SU-DHL-6 (cell line): ENCODE measurements around the gene RPGRIP1.

ENCODE experiments used
- H2AFZ ChIP-seq: fragments of 200-600 bp; sonication (generic); 2 replicates; pipeline ENCODE4 v1.6.1; 2014; ENCODE audit warnings: low read depth, mild to moderate bottlenecking, moderate library complexity, mixed read lengths, antibody characterized with exemption, low read length; ENCODE audit not compliant: severe bottlenecking
- H3F3A ChIP-seq: fragments of 200-600 bp; shearing (Covaris generic); 2 replicates; pipeline ENCODE4 v1.6.0; 2016; ENCODE audit warnings: antibody characterized with exemption, mild to moderate bottlenecking; ENCODE audit not compliant: insufficient read depth
- H3K27ac ChIP-seq: fragments of 200-600 bp; sonication (generic); 2 replicates; pipeline ENCODE4 v1.5.1; 2016; ENCODE audit warnings: low read depth, mild to moderate bottlenecking, low read length, moderate library complexity, mixed read lengths
- H3K27me3 ChIP-seq: fragments of 200-600 bp; sonication (generic), shearing (Covaris generic); 2 replicates; pipeline ENCODE4 v1.6.0; 2014; ENCODE audit warnings: mild to moderate bottlenecking, low read length
- H3K36me3 ChIP-seq: fragments of 200-600 bp; sonication (generic); 2 replicates; pipeline ENCODE4 v1.6.1; 2014; ENCODE audit warnings: mild to moderate bottlenecking, low read length, mixed read lengths
- H3K4me2 ChIP-seq: fragments of 300-600, 200-600 bp; shearing (Covaris generic), sonication (generic); 2 replicates; pipeline ENCODE4 v1.6.0; 2014; ENCODE audit warnings: low read length, low read depth, mild to moderate bottlenecking; ENCODE audit not compliant: poor library complexity, severe bottlenecking
- H3K4me3 ChIP-seq: fragments of 200-600 bp; sonication (generic); 2 replicates; pipeline ENCODE4 v1.5.1; 2014; ENCODE audit warnings: antibody characterized with exemption, low read length, mild to moderate bottlenecking, mixed read lengths; ENCODE audit not compliant: insufficient read depth, poor library complexity, severe bottlenecking
- H3K79me2 ChIP-seq: fragments of 200-600 bp; sonication (generic); 2 replicates; pipeline ENCODE4 v1.6.1; 2014; ENCODE audit warnings: mild to moderate bottlenecking, low read length, moderate library complexity; ENCODE audit not compliant: insufficient read depth
- H3K9ac ChIP-seq: fragments of 200-600 bp; sonication (generic); 2 replicates; pipeline ENCODE4 v1.7.0; 2014; ENCODE audit warnings: mild to moderate bottlenecking, low read length
- H3K9me2 ChIP-seq: fragments of 200-600 bp; sonication (generic); replicated peaks from 2 replicates; pipeline ENCODE4 v1.6.1; 2014; ENCODE audit warnings: low read length; ENCODE audit not compliant: insufficient read depth
- H3K9me3 ChIP-seq: fragments of 200-600 bp; sonication (generic); 2 replicates; pipeline ENCODE4 v1.6.1; 2014; ENCODE audit warnings: low read length, mixed read lengths; ENCODE audit not compliant: insufficient read depth
- H4K20me1 ChIP-seq: fragments of 200-600 bp; sonication (generic); 2 replicates; pipeline ENCODE4 v1.6.1; 2014; ENCODE audit warnings: low read depth, mild to moderate bottlenecking, antibody characterized with exemption, low read length, moderate library complexity, mixed read lengths
- CTCF ChIP-seq: fragments of 200-600 bp; sonication (generic); IDR thresholded peaks from one replicate; pipeline ENCODE4 v1.5.1; 2017; ENCODE audit warnings: antibody characterized with exemption, mild to moderate bottlenecking, low read length, moderate library complexity; ENCODE audit not compliant: insufficient read depth, poor library complexity, severe bottlenecking
- EZH2phosphoT487 ChIP-seq: fragments of 200-600 bp; sonication (generic), shearing (Covaris generic); conservative IDR thresholded peaks from 2 replicates; pipeline ENCODE4 v1.6.1; 2018; ENCODE audit warnings: mild to moderate bottlenecking, antibody characterized with exemption, low read length, moderate library complexity, mixed read lengths

Gene RPGRIP1

GRCh38 chr14:21308132-21308478 is 28.2 kb downstream of the RPGRIP1 start:
- TF ChIP-seq CTCF (no peak), EZH2phosphoT487 (no peak)
- peak overlapping the region; percentile 47 for H3K4me3 ChIP-seq
- H3K36me3 ChIP-seq = no peaks in the 10 kb centered on the region
- H3K9me3 ChIP-seq = no peaks in the 10 kb centered on the region
- no peak overlapping the region for H3K27ac ChIP-seq
- H3F3A ChIP-seq = peaks cover 21% of the 10 kb centered on the region; the same call in 1 of the 2 replicates
- no peaks in the 10 kb centered on the region for H4K20me1 ChIP-seq
- H3K9me2 ChIP-seq = no peaks in the 10 kb centered on the region
- H3K79me2 ChIP-seq = no peaks in the 10 kb centered on the region
- H3K9ac ChIP-seq = peak overlapping the region; percentile 40
- H3K4me2 ChIP-seq = peak overlapping the region; percentile 61
- peak overlapping the region; percentile 91 for H2AFZ ChIP-seq
- H3K27me3 ChIP-seq = no peaks in the 10 kb centered on the region; the same call in 1 of the 2 replicates

GRCh38 chr14:21308479-21309237 is 28.8 kb downstream of the RPGRIP1 start:
- H3K4me3 ChIP-seq = peak overlapping the region; percentile 47
- H3K36me3 ChIP-seq = no peaks in the 10 kb centered on the region
- peak overlapping the region; percentile 52 for H3K9ac ChIP-seq
- TF ChIP-seq CTCF = no peak
- no peak for TF ChIP-seq EZH2phosphoT487
- no peaks in the 10 kb centered on the region for H3K79me2 ChIP-seq
- peaks cover 21% of the 10 kb centered on the region; the same call in 1 of the 2 replicates for H3F3A ChIP-seq
- H3K27me3 ChIP-seq = no peaks in the 10 kb centered on the region; the same call in 1 of the 2 replicates
- H3K9me3 ChIP-seq = no peaks in the 10 kb centered on the region
- H3K9me2 ChIP-seq = no peaks in the 10 kb centered on the region
- H3K4me2 ChIP-seq = peak overlapping the region; percentile 61
- H2AFZ ChIP-seq = peak overlapping the region; percentile 91
- H4K20me1 ChIP-seq = no peaks in the 10 kb centered on the region
- H3K27ac ChIP-seq = no peak overlapping the region; the same call in 1 of the 2 replicates

GRCh38 chr14:21309238-21309636 is 29.4 kb downstream of the RPGRIP1 start:
- Histone ChIP-seq H3K4me2 (peak overlapping the region; percentile 61), H3K9ac (peak overlapping the region; percentile 52)

More at GRCh38 chr14:21309238-21309636, 29.4 kb downstream of the RPGRIP1 start:
- no peaks in the 10 kb centered on the region; the same call in 1 of the 2 replicates for H3K27me3 ChIP-seq
- H3K27ac ChIP-seq = no peak overlapping the region; the same call in 1 of the 2 replicates
- TF ChIP-seq CTCF (no peak), EZH2phosphoT487 (no peak)
- H3K9me2 ChIP-seq = no peaks in the 10 kb centered on the region
- H2AFZ ChIP-seq = peak overlapping the region; percentile 91
- no peaks in the 10 kb centered on the region for H3K36me3 ChIP-seq
- no peaks in the 10 kb centered on the region for H3K9me3 ChIP-seq
- H4K20me1 ChIP-seq = no peaks in the 10 kb centered on the region
- peaks cover 21% of the 10 kb centered on the region; the same call in 1 of the 2 replicates for H3F3A ChIP-seq
- H3K79me2 ChIP-seq = no peaks in the 10 kb centered on the region
- H3K4me3 ChIP-seq = peak overlapping the region; percentile 38
